Thyroid gland (tissue), 4 donors: Measurements from ENCODE around the gene DPYSL4.

Experiments used
- CTCF ChIP-seq, 6 experiments: fragments of 200-600 bp in 3 of 6; fragments of 450-650 bp in 3 of 6; sonication (generic) in 3 of 6; IDR thresholded peaks; one replicate each; pipeline ENCODE4 v1.5.1; 2016 to 2019; ENCODE audit warnings: antibody characterized with exemption in 6 of 6, mild to moderate bottlenecking in 2 of 6, inconsistent platforms in 1 of 6, moderate library complexity in 1 of 6
- POLR2A ChIP-seq, 2 donors: fragments of 450-650 bp; IDR thresholded peaks; one replicate each; pipeline ENCODE4 v1.6.1; 2017; ENCODE audit warnings: antibody characterized with exemption in 2 of 2, mild to moderate bottlenecking in 2 of 2, moderate library complexity in 1 of 2

GRCh38 chr10:132143162-132143561, 43.6 kb upstream of the DPYSL4 start:
- TF ChIP-seq CTCF (IDR thresholded peaks at IDR 0.05) (no peak), POLR2A (IDR thresholded peaks at IDR 0.05) (no peak)
